IPS-18a (cell line): Measurements from ENCODE around the gene BAX.
A peak's percentile ranks its signal among the peaks of the same experiment; 100 is the strongest.
"Not testable (repeated sequence)": the region's sequence is repeated elsewhere in the genome, so short reads cannot be mapped to it uniquely, and the experiment has no call there.

Experiments
- H3K27ac ChIP-seq: one replicate; pipeline ENCODE4 v1.5.1; 2013; ENCODE audit warnings: low read length
- H3K27me3 ChIP-seq: one replicate; pipeline ENCODE4 v1.6.1; 2013; ENCODE audit warnings: mild to moderate bottlenecking, low read length; ENCODE audit not compliant: control insufficient read depth, insufficient read depth
- H3K36me3 ChIP-seq: one replicate; pipeline ENCODE4 v1.6.1; 2013; ENCODE audit warnings: low read depth, low read length; ENCODE audit not compliant: control insufficient read depth
- H3K4me1 ChIP-seq: one replicate; pipeline ENCODE4 v1.6.1; 2013; ENCODE audit warnings: low read depth, low read length; ENCODE audit not compliant: control insufficient read depth
- H3K4me3 ChIP-seq: one replicate; pipeline ENCODE4 v1.5.1; 2013; ENCODE audit warnings: low read length
- H3K9ac ChIP-seq: one replicate; pipeline ENCODE4 v1.6.1; 2013; ENCODE audit warnings: mild to moderate bottlenecking, low read length, moderate library complexity
- H3K9me3 ChIP-seq: one replicate; pipeline ENCODE4 v1.6.1; 2013; ENCODE audit warnings: low read depth, low read length; ENCODE audit not compliant: control insufficient read depth

Gene BAX

DNA sequence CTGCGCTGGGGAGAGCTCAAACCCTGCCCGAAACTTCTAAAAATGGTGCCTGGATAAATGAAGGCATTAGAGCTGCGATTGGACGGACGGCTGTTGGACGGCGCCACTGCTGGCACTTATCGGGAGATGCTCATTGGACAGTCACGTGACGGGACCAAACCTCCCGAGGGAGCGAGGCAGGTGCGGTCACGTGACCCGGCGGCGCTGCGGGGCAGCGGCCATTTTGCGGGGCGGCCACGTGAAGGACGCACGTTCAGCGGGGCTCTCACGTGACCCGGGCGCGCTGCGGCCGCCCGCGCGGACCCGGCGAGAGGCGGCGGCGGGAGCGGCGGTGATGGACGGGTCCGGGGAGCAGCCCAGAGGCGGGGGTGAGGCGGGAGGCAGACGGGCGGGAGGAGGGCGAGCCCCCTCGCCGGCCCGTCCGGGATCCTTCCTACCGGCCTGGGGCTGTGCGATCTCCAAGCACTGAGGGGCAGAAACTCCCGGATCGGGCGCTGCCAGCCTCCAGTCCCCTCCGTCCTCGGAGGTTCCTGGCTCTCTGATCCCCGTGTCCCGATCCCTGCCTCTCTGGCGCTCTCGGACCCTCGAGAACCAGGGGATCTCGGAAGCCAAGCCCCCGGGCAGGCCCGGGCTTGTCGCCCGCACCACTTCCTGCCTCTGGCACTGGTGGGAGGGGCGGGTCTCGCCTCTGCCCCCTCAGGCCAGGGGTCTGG is at the start of gene BAX:
Gene BAX (plus strand): TSS at position 281 of the 713 bp plus-strand sequence. CDS start 54 bp downstream, at position 335.
- H3K9me3 ChIP-seq = no peaks in the 10 kb centered on the region
- H3K4me1 ChIP-seq = no peaks in the 10 kb centered on the region
- H3K36me3 ChIP-seq = peaks cover 6% of the 10 kb centered on the region
- peak within 1 kb of the TSS; percentile 79 for H3K4me3 ChIP-seq
- H3K9ac ChIP-seq = peak within 1 kb of the TSS; percentile 78
- no peak within 1 kb of the TSS for H3K27ac ChIP-seq
- H3K27me3 ChIP-seq = no peaks in the 10 kb centered on the region

DNA sequence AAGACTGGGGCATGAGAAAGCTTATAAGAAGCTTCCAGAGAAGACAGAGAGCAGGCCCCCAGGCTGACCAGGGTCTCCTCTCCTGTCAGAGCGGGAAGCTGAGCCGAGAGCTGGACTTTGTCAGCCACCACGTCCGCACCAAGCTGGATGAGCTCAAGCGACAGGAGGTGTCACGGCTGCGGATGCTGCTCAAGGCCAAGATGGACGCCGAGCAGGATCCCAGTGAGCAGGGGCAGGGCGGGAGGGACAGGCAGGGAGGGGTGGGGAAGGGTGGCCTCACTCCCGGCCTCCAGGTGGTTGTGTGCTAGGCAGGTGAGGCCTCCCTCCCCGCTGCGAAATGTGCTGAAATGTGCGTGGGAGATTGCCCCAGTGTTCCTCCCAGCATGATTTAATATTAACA is 49.0 kb upstream of the BAX start:
- no peak overlapping the region for H3K27ac ChIP-seq
- no peaks in the 10 kb centered on the region for H3K9me3 ChIP-seq
- no peaks in the 10 kb centered on the region for H3K27me3 ChIP-seq
- no peak overlapping the region for H3K4me3 ChIP-seq
- peaks cover 8% of the 10 kb centered on the region for H3K36me3 ChIP-seq
- H3K4me1 ChIP-seq = no peaks in the 10 kb centered on the region
- no peak overlapping the region for H3K9ac ChIP-seq

DNA sequence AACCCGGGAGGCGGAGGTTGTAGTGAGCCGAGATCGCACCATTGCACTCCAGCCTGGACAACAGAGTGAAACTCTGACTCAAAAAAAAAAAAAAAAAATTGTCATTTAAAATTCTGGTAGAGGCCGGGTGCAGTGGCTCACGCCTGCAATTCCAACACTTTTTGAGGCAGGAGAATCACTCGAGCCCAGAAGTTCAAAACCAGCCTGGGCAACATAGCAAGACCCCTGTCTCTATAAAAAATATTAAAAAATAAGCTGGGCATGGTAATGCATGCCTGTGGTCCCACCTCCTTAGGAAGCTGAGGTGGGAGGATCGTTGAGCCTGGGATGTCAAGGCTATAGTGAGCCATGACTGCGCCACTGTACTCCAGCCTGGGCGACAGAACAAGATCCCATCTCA is 48.4 kb upstream of the BAX start:
- H3K9ac ChIP-seq = no peak overlapping the region
- H3K4me1 ChIP-seq = no peaks in the 10 kb centered on the region
- H3K36me3 ChIP-seq = peaks cover 15% of the 10 kb centered on the region
- no peak overlapping the region for H3K4me3 ChIP-seq
- no peaks in the 10 kb centered on the region for H3K9me3 ChIP-seq
- H3K27me3 ChIP-seq = no peaks in the 10 kb centered on the region
- H3K27ac ChIP-seq = no peak overlapping the region

DNA sequence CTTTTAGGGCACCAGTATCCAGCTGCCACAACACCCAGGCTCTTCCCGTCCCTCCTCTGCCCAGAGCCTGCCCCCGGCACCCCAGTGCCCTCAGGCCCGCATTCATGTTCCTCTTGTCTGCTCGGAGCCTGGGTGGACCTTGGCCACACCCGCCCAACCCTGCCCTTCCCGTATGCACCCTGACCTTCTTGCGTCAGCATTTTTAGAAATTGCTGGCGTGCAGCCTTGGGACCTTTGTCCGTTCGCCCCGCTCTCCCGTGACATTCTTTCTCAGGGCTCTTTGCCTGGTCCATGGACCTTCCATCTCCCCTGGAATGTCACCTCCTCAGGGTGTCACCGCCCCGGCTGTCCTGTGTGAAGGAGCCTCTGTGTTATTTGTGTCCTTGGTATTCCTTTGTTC is 47.0 kb upstream of the BAX start:
- Histone ChIP-seq H3K4me1 (no peaks in the 10 kb centered on the region), H3K27ac (no peak overlapping the region), H3K36me3 (peaks cover 25% of the 10 kb centered on the region), H3K9ac (no peak overlapping the region), H3K4me3 (no peak overlapping the region), H3K27me3 (no peaks in the 10 kb centered on the region), H3K9me3 (no peaks in the 10 kb centered on the region)

DNA sequence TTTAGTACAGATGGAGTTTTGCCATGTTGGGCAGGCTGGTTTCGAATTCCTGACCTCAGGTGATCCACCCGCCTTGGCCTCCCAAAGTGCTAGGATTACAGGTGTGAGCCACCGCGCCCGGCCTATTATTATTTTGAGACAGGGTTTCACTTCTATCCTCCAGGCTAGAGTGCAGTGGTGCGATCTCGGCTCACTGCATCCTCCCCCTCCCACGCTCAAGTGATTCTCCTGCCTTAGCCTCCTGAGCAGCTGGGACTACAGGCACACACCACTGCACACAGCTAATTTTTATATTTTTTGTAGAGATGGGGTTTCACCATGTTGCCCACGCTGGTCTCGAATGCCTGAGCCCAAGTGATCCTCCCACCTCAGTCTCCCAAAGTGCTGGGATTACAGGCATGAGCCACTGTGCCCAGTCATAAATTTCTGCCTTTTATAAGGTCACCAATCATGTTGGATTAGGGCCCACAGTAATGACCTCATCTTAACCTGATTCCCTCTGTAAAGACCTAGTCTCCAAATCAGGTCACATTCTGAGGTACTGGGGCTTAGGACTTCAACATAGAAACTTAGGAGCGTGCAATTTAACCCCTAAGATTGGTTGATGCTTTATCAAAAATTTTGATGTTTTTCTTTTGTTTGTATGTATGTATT is 45.1 kb upstream of the BAX start:
- not testable (repeated sequence) for H3K4me3 ChIP-seq, H3K9ac ChIP-seq, H3K27me3 ChIP-seq, H3K9me3 ChIP-seq, H3K4me1 ChIP-seq, H3K27ac ChIP-seq
- H3K36me3 ChIP-seq = peaks cover 42% of the 10 kb centered on the region

DNA sequence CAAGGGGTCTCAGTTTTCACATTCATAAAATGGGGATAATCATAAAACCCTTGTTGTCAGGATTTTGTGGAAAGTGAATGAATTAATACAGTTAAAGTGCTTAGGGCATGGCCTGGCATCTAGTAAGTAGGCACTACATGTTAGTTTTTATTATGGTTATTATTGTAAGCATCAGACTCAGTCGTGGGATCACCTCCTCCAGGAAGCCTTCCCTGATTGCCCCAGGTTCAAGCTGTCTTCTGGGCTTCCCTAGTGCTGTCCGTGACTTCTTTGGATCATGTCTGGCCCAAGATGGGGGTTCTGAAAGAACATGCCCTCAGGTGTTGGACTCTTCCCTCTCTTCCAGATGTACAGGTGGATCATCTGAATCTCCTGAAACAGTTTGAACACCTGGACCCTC is 43.9 kb upstream of the BAX start:
- no peaks in the 10 kb centered on the region for H3K4me1 ChIP-seq
- no peak overlapping the region for H3K9ac ChIP-seq

DNA sequence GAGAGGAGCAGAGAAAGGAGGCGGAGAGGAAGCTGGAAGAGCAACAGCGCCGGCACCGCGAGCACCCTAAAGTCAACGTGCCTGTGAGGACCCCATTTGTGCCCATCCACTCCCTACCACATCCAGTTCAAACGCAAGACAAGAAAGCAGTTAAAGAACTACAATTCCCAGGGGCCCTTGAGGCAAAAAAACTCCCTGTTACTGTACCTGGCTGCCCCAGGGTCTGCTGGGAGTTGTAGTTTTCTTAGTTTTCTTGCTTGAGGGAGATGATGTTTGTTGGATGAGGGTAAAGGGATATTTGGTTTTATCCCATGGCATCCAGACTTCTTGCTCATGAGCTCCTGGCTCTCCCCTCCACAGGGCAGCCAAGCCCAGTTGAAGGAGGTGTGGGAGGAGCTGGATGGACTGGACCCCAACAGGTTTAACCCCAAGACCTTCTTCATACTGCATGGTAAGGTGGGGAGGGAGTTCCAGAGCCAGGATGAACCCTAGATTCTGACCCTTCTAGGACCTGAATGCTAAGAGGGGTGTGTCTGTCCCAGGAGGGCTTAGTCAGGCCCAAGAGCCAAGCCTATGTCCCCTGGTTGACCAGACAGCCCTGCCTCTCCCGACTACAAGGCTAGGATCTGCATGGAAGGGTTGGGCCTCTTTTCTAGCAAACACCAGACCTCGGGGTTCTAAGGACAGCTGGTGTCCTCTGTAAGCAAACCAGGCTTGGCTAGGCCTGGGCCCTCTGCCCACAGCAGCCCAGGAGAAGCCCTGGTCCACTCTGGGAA is 41.4 kb upstream of the BAX start:
- Histone ChIP-seq H3K4me3 (no peak overlapping the region), H3K4me1 (no peaks in the 10 kb centered on the region), H3K27me3 (no peaks in the 10 kb centered on the region), H3K27ac (no peak overlapping the region), H3K36me3 (peaks cover 53% of the 10 kb centered on the region), H3K9me3 (no peaks in the 10 kb centered on the region), H3K9ac (no peak overlapping the region)

More for the DNA sequence above, 43.9 kb upstream of the BAX start:
- no peaks in the 10 kb centered on the region for H3K9me3 ChIP-seq
- H3K27ac ChIP-seq = no peak overlapping the region
- peaks cover 48% of the 10 kb centered on the region for H3K36me3 ChIP-seq
- no peak overlapping the region for H3K4me3 ChIP-seq
- no peaks in the 10 kb centered on the region for H3K27me3 ChIP-seq

DNA sequence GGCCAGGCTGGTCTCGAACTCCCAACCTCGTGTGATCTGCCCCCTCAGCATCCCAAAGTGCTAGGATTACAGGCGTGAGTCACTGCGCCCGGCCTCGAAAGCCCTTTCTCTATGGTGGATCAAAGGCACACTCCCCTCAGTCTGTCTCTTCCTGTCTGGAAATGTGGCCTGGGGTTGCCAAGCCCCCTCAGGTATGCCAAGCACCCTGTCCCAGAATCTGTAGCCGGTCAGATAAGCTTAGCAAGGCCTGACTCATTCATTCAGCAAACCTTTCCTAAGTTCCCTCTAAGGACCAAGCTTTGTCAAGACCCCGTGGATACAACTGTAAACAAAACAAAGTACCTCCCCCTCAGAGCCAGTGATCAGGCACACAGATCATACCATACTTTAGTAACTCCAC is 40.5 kb upstream of the BAX start:
- no peak overlapping the region for H3K4me3 ChIP-seq
- peaks cover 50% of the 10 kb centered on the region for H3K36me3 ChIP-seq
- H3K9me3 ChIP-seq = no peaks in the 10 kb centered on the region
- no peak overlapping the region for H3K9ac ChIP-seq
- no peak overlapping the region for H3K27ac ChIP-seq
- H3K27me3 ChIP-seq = no peaks in the 10 kb centered on the region
- no peaks in the 10 kb centered on the region for H3K4me1 ChIP-seq

DNA sequence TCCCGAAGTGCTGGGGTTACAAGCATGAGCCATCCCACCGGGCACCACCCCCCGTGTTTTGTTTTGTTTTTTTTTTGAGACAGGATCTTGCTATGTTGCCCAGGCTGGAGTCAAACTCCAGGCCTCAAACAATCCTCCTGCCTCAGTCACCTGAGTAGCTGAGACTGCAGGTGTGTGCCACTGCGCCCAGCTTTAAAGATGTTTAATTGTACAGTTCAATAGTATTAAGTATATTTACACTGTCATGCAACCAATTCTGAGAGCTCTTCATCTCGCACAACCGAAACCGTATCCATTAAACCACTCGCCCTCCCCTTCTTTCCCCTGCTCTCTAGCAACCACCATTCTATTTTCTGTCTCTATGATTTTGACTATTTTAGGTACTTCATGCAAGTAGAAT is 38.9 kb upstream of the BAX start:
- no peak overlapping the region for H3K4me3 ChIP-seq
- no peaks in the 10 kb centered on the region for H3K27me3 ChIP-seq
- H3K9ac ChIP-seq = no peak overlapping the region
- peaks cover 48% of the 10 kb centered on the region for H3K36me3 ChIP-seq
- no peaks in the 10 kb centered on the region for H3K9me3 ChIP-seq
- no peaks in the 10 kb centered on the region for H3K4me1 ChIP-seq
- H3K27ac ChIP-seq = no peak overlapping the region

DNA sequence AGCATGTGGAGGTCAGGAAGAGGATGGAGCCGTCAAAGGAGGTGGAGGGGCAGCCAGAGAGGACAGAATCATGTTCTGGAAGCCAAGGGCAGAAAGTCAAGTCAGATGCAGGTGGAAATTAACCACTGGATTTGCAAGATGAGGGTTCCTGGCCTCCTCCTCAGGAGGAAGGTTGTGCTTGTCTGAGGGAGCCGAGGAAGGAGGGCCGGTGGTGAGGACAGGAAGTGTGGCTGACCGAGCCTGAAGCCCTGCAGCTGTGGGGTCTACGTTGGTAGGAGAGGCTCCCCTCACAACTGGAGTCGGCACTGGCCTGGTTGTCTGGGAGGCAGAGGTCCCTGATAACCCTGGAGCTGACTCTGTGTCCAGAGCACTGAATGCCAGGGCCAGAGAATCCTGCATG is 36.6 kb upstream of the BAX start:
- Histone ChIP-seq H3K4me3 (no peak overlapping the region), H3K9me3 (no peaks in the 10 kb centered on the region), H3K27me3 (no peaks in the 10 kb centered on the region), H3K9ac (no peak overlapping the region), H3K27ac (no peak overlapping the region), H3K36me3 (peaks cover 27% of the 10 kb centered on the region), H3K4me1 (no peaks in the 10 kb centered on the region)

DNA sequence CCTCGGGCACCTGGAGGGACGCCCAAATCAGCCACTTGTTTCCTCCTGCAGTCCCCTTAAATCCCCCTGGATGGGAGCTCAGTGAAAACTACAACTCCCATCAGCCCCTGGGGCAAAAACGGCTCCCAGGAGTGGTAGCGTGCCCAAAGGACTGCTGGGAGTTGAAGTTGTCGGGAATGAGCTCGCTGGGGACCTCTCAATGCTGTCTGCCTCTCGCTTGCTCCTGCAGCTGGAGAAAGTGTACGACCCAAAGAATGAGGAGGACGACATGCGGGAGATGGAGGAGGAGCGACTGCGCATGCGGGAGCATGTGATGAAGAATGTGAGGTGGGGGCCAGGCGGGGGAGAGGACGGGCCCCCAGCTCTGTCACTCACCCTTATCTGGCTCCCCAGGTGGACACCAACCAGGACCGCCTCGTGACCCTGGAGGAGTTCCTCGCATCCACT is 35.9 kb upstream of the BAX start:
- Histone ChIP-seq H3K4me3 (no peak overlapping the region), H3K27me3 (no peaks in the 10 kb centered on the region), H3K9me3 (no peaks in the 10 kb centered on the region), H3K9ac (no peak overlapping the region), H3K36me3 (peaks cover 20% of the 10 kb centered on the region), H3K27ac (no peak overlapping the region), H3K4me1 (no peaks in the 10 kb centered on the region)
